ENCODE results near the gene ARHGAP24. TPM values are rescaled to one million over a fixed set of nuclear protein-coding genes. Genes with fewer than 3 reads are reported as not detected.

ARHGAP24 gene
- 3.0 to 4.0 TPM (median 3.6 TPM) in 5 replicates for total RNA-seq (2022; extraction: Qiagen RNA extraction)

GRCh38 chr4:85474818-85475630, at the start of gene ARHGAP24:
Gene ARHGAP24, plus strand, starts transcription at chr4:85475150.

